ENCODE data around the gene KRTAP1-5.

Gene KRTAP1-5

GRCh38 chr17:40997361-40997760 is 29.6 kb downstream of the KRTAP1-5 start:
- Histone ChIP-seq H3K27me3 (ENCODE audit: insufficient read depth, low read length) (no peaks in the 10 kb centered on the region), H3K9ac (ENCODE audit: low read depth, low read length) (no peak overlapping the region), H3K27ac (ENCODE audit: low read length) (no peak overlapping the region), H3K4me1 (ENCODE audit: insufficient read depth, low read length) (no peaks in the 10 kb centered on the region), H3K36me3 (ENCODE audit: insufficient read depth, low read depth, low read length) (no peaks in the 10 kb centered on the region), H3K4me3 (ENCODE audit: low read length) (no peak overlapping the region), H3K9me3 (ENCODE audit: insufficient read depth, low read depth, low read length) (no peaks in the 10 kb centered on the region)

- H3K36me3 ChIP-seq (ENCODE audit: insufficient read depth, low read depth, low read length), result no peaks in the 10 kb centered on the region
- H3K4me3 ChIP-seq (ENCODE audit: low read length), result no peak overlapping the region
- no peak overlapping the region for H3K9ac ChIP-seq (ENCODE audit: low read depth, low read length)
- no peaks in the 10 kb centered on the region for H3K4me1 ChIP-seq (ENCODE audit: insufficient read depth, low read length)
- H3K27me3 ChIP-seq (ENCODE audit: insufficient read depth, low read length), result no peaks in the 10 kb centered on the region
- no peak overlapping the region for H3K27ac ChIP-seq (ENCODE audit: low read length)
- no peaks in the 10 kb centered on the region for H3K9me3 ChIP-seq (ENCODE audit: insufficient read depth, low read depth, low read length)
These were observed 30.2 kb downstream of the KRTAP1-5 start for GRCh38 chr17:40996829-40997228.

DNA sequence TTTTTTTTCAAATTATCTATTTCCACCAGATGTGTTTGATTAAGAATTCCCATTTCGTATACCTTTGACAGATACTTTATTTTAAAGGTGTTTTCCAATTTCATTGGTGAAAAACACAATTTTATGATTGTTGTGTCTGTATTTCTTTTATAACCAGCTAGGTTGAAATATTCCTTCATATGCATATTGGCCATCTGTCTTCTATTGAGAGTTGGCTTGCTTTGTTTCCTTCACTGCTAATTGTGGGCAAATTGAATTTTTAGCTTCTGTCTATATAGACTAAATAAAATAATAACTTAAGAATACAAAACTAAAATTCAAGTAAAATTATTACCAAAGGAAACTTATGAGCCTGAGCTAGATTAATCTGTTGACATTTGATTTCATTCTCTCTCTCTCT is 31.9 kb downstream of the KRTAP1-5 start:
- Histone ChIP-seq H3K4me3 (ENCODE audit: low read length) (no peak overlapping the region), H3K36me3 (ENCODE audit: insufficient read depth, low read depth, low read length) (no peaks in the 10 kb centered on the region), H3K4me1 (ENCODE audit: insufficient read depth, low read length) (no peaks in the 10 kb centered on the region), H3K27ac (ENCODE audit: low read length) (no peak overlapping the region), H3K9ac (ENCODE audit: low read depth, low read length) (no peak overlapping the region), H3K27me3 (ENCODE audit: insufficient read depth, low read length) (no peaks in the 10 kb centered on the region), H3K9me3 (ENCODE audit: insufficient read depth, low read depth, low read length) (no peaks in the 10 kb centered on the region)

- Histone ChIP-seq H3K4me3 (ENCODE audit: low read length) (no peak within 1 kb of the TSS), H3K27ac (ENCODE audit: low read length) (no peak within 1 kb of the TSS), H3K36me3 (ENCODE audit: insufficient read depth, low read depth, low read length) (no peaks in the 10 kb centered on the region)
These were observed 33.2 kb downstream of the KRTAP1-5 start, which contains the start of gene KRTAP3-3 for GRCh38 chr17:40993839-40994238. TSS of gene KRTAP3-3 (minus strand) at chr17:40994164. CDS start at chr17:40994097, 67 bp downstream.

GRCh38 chr17:40993084-40993483 is 33.9 kb downstream of the KRTAP1-5 start:
- H3K27me3 ChIP-seq (ENCODE audit: insufficient read depth, low read length), result no peaks in the 10 kb centered on the region
- H3K9ac ChIP-seq (ENCODE audit: low read depth, low read length), result no peak overlapping the region
- no peaks in the 10 kb centered on the region for H3K9me3 ChIP-seq (ENCODE audit: insufficient read depth, low read depth, low read length)
- no peaks in the 10 kb centered on the region for H3K36me3 ChIP-seq (ENCODE audit: insufficient read depth, low read depth, low read length)
- no peak overlapping the region for H3K4me3 ChIP-seq (ENCODE audit: low read length)
- no peak overlapping the region for H3K27ac ChIP-seq (ENCODE audit: low read length)
- H3K4me1 ChIP-seq (ENCODE audit: insufficient read depth, low read length), result no peaks in the 10 kb centered on the region

More at GRCh38 chr17:40993839-40994238, 33.2 kb downstream of the KRTAP1-5 start, which contains the start of gene KRTAP3-3:
- no peaks in the 10 kb centered on the region for H3K4me1 ChIP-seq (ENCODE audit: insufficient read depth, low read length)
- no peaks in the 10 kb centered on the region for H3K9me3 ChIP-seq (ENCODE audit: insufficient read depth, low read depth, low read length)
- H3K9ac ChIP-seq (ENCODE audit: low read depth, low read length), result no peak within 1 kb of the TSS
- no peaks in the 10 kb centered on the region for H3K27me3 ChIP-seq (ENCODE audit: insufficient read depth, low read length)

GRCh38 chr17:40992666-40993065 is 34.3 kb downstream of the KRTAP1-5 start:
- Histone ChIP-seq H3K4me1 (ENCODE audit: insufficient read depth, low read length) (no peaks in the 10 kb centered on the region), H3K36me3 (ENCODE audit: insufficient read depth, low read depth, low read length) (no peaks in the 10 kb centered on the region), H3K9me3 (ENCODE audit: insufficient read depth, low read depth, low read length) (no peaks in the 10 kb centered on the region), H3K27me3 (ENCODE audit: insufficient read depth, low read length) (no peaks in the 10 kb centered on the region), H3K27ac (ENCODE audit: low read length) (no peak overlapping the region), H3K4me3 (ENCODE audit: low read length) (no peak overlapping the region), H3K9ac (ENCODE audit: low read depth, low read length) (no peak overlapping the region)

DNA sequence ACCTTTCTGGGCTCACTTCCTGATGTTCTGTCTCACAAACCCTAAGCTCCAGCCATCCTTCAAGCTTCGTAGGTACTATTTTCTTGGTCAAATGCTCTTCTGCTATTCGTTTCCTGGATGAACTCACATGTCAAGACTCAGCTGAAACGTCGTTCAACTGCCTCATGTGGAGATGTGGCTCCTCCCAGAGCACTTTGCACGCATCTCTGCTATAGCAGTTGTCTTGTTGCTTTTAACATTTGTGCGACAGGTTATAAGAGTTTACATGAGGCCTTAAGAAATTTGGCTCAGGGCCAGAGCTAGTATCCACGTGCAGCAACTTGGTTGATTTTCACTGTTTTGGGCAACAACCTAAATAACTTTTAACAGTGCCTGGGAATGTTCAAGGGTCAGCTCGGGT is 40.1 kb downstream of the KRTAP1-5 start:
- H3K9ac ChIP-seq (ENCODE audit: low read depth, low read length), result no peak overlapping the region
- no peaks in the 10 kb centered on the region for H3K4me1 ChIP-seq (ENCODE audit: insufficient read depth, low read length)
- H3K27ac ChIP-seq (ENCODE audit: low read length), result no peak overlapping the region
- no peaks in the 10 kb centered on the region for H3K36me3 ChIP-seq (ENCODE audit: insufficient read depth, low read depth, low read length)
- no peaks in the 10 kb centered on the region for H3K9me3 ChIP-seq (ENCODE audit: insufficient read depth, low read depth, low read length)
- H3K4me3 ChIP-seq (ENCODE audit: low read length), result no peak overlapping the region
- H3K27me3 ChIP-seq (ENCODE audit: insufficient read depth, low read length), result no peaks in the 10 kb centered on the region

DNA sequence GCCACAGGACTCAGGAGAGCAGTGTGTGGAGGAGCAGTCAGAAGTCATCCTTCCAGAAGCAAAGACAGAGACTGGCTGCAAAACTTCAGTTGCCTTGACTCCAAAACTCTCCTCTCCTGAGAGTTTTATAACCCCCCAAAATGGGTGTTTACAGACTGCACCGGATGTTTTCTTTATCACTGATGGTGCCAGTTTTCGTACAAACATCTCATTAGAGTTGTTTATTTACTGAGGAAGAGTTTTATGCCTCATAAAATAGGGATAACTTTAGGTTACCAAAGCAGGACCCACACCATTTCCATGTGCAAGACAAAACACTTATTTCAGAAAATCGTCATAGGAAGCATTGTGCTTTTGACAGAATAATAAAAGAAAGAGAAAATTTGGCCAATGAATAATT is 42.8 kb downstream of the KRTAP1-5 start, which contains the start of gene KRT40:
TSS of gene KRT40 (minus strand) at position 101 of the 400 bp plus-strand sequence. CDS start at position 48, 53 bp downstream.
- no peaks in the 10 kb centered on the region; the same call in 1 of the 2 replicates for H3K4me1 ChIP-seq (ENCODE audit: insufficient read depth, low read length)
- no peaks in the 10 kb centered on the region for H3K9me3 ChIP-seq (ENCODE audit: insufficient read depth, low read depth, low read length)

GRCh38 chr17:40981115-40981514 is 45.9 kb downstream of the KRTAP1-5 start:
- Histone ChIP-seq H3K4me3 (ENCODE audit: low read length) (no peak overlapping the region), H3K4me1 (ENCODE audit: insufficient read depth, low read length) (no peaks in the 10 kb centered on the region; the same call in 1 of the 2 replicates), H3K36me3 (ENCODE audit: insufficient read depth, low read depth, low read length) (no peaks in the 10 kb centered on the region), H3K9ac (ENCODE audit: low read depth, low read length) (no peak overlapping the region), H3K27ac (ENCODE audit: low read length) (no peak overlapping the region), H3K27me3 (ENCODE audit: insufficient read depth, low read length) (no peaks in the 10 kb centered on the region), H3K9me3 (ENCODE audit: insufficient read depth, low read depth, low read length) (no peaks in the 10 kb centered on the region)

More for the DNA sequence above, 42.8 kb downstream of the KRTAP1-5 start, which contains the start of gene KRT40:
- H3K4me3 ChIP-seq (ENCODE audit: low read length), result no peak within 1 kb of the TSS
- no peak within 1 kb of the TSS for H3K27ac ChIP-seq (ENCODE audit: low read length)
- no peaks in the 10 kb centered on the region for H3K27me3 ChIP-seq (ENCODE audit: insufficient read depth, low read length)
- H3K9ac ChIP-seq (ENCODE audit: low read depth, low read length), result no peak within 1 kb of the TSS
- H3K36me3 ChIP-seq (ENCODE audit: insufficient read depth, low read depth, low read length), result no peaks in the 10 kb centered on the region

DNA sequence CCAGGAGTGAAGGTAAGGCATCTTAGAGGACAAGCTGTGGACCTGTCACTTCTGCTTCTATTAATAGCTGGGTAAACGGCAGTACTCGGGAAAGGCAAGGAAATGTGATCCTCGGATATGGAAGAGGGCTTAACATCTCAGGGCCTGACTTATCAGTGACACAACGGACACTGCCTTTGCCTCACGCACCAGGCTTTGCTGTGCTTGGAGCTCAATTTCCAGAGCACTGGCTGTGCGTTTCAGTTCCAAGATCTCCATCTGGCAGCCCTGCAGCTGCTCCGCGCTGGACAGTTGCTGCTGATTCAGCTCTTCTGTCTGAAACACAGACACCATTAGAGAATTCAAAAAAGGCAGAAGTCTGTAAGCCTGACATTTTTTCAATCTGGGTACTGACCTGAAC is 46.4 kb downstream of the KRTAP1-5 start:
- no peaks in the 10 kb centered on the region for H3K27me3 ChIP-seq (ENCODE audit: insufficient read depth, low read length)
- H3K9me3 ChIP-seq (ENCODE audit: insufficient read depth, low read depth, low read length), result no peaks in the 10 kb centered on the region
- no peak overlapping the region for H3K9ac ChIP-seq (ENCODE audit: low read depth, low read length)
- no peaks in the 10 kb centered on the region for H3K36me3 ChIP-seq (ENCODE audit: insufficient read depth, low read depth, low read length)
- H3K27ac ChIP-seq (ENCODE audit: low read length), result no peak overlapping the region
- no peaks in the 10 kb centered on the region; the same call in 1 of the 2 replicates for H3K4me1 ChIP-seq (ENCODE audit: insufficient read depth, low read length)
- H3K4me3 ChIP-seq (ENCODE audit: low read length), result no peak overlapping the region

DNA sequence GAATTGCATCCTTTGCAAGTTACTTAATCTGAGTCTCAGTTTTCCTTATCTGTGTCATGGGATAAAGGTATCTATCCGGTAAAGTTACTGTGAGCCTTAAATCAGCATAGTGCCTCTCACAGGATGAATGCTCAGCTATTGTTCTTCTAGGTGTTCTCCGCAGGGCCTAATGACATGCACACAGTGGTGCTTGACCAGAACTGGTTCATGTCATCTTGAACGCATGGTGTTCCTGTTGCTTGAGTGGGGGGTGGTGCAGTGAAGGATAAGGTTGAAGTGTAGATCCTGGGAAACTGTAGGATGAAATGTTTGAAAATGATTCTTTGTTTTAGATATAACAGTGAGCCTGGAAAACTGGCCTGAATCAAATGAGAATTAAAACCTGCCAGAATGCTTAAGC is 46.9 kb downstream of the KRTAP1-5 start:
- Histone ChIP-seq H3K4me3 (ENCODE audit: low read length) (no peak overlapping the region), H3K9me3 (ENCODE audit: insufficient read depth, low read depth, low read length) (no peaks in the 10 kb centered on the region), H3K27me3 (ENCODE audit: insufficient read depth, low read length) (no peaks in the 10 kb centered on the region), H3K4me1 (ENCODE audit: insufficient read depth, low read length) (no peaks in the 10 kb centered on the region; the same call in 1 of the 2 replicates), H3K9ac (ENCODE audit: low read depth, low read length) (no peak overlapping the region), H3K27ac (ENCODE audit: low read length) (no peak overlapping the region), H3K36me3 (ENCODE audit: insufficient read depth, low read depth, low read length) (no peaks in the 10 kb centered on the region)

DNA sequence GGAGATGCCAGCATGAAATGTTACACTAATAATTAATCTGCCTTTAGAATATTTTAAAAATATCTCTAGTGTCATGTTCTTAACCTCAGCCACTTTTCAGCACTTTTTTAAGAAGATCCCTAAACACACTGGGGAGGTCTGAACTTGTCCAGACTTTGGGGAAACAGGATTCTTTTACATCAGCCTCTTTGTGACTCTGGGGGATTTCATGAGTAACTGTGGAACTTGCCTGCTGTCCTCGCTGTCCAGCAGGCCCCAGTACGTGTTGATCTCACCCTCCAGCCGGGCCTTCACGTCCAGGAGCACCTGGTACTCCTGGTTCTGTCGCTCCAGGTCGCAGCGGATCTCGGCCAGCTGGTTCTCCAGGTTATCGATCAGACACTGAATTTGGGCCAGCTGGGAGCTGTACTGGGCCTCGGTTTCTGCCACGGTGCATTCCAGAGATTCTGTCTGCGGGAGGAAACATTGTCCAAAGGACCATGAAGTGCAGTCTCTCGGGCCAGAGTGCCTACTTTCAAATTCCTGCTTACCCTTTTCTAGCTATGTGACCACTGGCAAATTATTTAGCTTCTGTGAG is 48.3 kb downstream of the KRTAP1-5 start:
- H3K27ac ChIP-seq (ENCODE audit: low read length), result no peak overlapping the region
- no peaks in the 10 kb centered on the region; the same call in 1 of the 2 replicates for H3K4me1 ChIP-seq (ENCODE audit: insufficient read depth, low read length)
- no peak overlapping the region for H3K9ac ChIP-seq (ENCODE audit: low read depth, low read length)
- no peaks in the 10 kb centered on the region for H3K36me3 ChIP-seq (ENCODE audit: insufficient read depth, low read depth, low read length)
- no peaks in the 10 kb centered on the region for H3K27me3 ChIP-seq (ENCODE audit: insufficient read depth, low read length)
- no peaks in the 10 kb centered on the region for H3K9me3 ChIP-seq (ENCODE audit: insufficient read depth, low read depth, low read length)
- H3K4me3 ChIP-seq (ENCODE audit: low read length), result no peak overlapping the region

All from iPS-20b (cell line).